Measurements from ENCODE around the gene PAN3. TPM values are rescaled to one million over a fixed set of nuclear protein-coding genes. Genes with fewer than 3 reads are reported as not detected.

The PAN3 gene
- total RNA-seq, 1 donor from 2014 or later: 18.7 TPM

DNA sequence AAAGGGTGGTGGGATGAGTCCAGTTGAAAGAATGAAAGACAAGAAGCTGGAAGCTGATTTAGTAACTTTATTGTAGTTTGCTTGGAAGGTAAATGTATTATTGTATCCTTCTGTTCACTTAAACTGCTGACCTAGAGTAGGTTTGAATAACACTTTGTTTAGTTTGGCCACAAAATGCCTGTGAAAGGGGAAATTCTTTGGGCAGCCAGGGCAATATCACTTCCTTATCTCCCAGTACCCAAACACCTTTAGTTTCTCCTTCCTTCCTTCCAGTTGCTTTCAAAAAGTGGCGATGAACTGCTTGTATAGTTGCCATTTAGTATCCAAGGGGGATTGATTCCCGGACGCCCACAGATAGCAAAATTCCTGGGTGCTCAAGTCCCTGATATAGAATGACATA lies 120.1 kb downstream of the PAN3 start:
- DNase-seq (ENCODE audit: low spot score): no peak
- Mint-ChIP-seq H3K4me3 (ENCODE audit: unreplicated experiment) (no peak overlapping the region), H3K4me1 (ENCODE audit: low read depth) (no peaks in the 10 kb centered on the region), H3K27me3 (ENCODE audit: low read depth) (no peaks in the 10 kb centered on the region), H3K27ac (ENCODE audit: unreplicated experiment) (no peak overlapping the region), H3K36me3 (ENCODE audit: low read depth) (peaks cover 16% of the 10 kb centered on the region), H3K9me3 (ENCODE audit: low read depth) (no peaks in the 10 kb centered on the region)
- TF ChIP-seq, protein P1, sequence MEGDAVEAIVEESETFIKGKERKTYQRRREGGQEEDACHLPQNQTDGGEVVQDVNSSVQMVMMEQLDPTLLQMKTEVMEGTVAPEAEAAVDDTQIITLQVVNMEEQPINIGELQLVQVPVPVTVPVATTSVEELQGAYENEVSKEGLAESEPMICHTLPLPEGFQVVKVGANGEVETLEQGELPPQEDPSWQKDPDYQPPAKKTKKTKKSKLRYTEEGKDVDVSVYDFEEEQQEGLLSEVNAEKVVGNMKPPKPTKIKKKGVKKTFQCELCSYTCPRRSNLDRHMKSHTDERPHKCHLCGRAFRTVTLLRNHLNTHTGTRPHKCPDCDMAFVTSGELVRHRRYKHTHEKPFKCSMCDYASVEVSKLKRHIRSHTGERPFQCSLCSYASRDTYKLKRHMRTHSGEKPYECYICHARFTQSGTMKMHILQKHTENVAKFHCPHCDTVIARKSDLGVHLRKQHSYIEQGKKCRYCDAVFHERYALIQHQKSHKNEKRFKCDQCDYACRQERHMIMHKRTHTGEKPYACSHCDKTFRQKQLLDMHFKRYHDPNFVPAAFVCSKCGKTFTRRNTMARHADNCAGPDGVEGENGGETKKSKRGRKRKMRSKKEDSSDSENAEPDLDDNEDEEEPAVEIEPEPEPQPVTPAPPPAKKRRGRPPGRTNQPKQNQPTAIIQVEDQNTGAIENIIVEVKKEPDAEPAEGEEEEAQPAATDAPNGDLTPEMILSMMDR (IDR thresholded peaks at IDR 0.05): no peak

DNA sequence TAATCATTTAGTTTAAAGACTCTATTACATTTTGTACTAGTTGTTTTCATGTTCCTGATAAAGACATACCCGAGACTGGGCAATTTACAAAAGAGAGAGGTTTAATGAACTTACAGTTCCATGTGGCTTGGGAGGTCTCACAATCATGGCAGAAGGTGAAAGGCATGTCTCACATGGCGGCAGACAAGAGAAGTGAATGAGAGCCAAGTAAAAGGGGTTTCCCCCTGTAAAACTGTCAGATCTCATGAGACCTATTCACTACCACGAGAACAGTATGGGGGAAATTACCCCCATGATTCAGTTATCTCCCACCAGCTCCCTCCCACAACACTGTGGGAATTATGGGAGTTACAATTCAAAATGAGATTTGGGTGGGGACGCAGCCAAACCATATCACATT lies 129.2 kb downstream of the PAN3 start:
- Mint-ChIP-seq H3K27ac (ENCODE audit: unreplicated experiment) (no peak overlapping the region), H3K9me3 (ENCODE audit: low read depth) (no peaks in the 10 kb centered on the region), H3K4me3 (ENCODE audit: unreplicated experiment) (no peak overlapping the region), H3K27me3 (ENCODE audit: low read depth) (no peaks in the 10 kb centered on the region), H3K4me1 (ENCODE audit: low read depth) (no peaks in the 10 kb centered on the region), H3K36me3 (ENCODE audit: low read depth) (peaks cover 19% of the 10 kb centered on the region)
- DNase-seq (ENCODE audit: low spot score): no peak
- TF ChIP-seq, protein P1 (IDR thresholded peaks at IDR 0.05): no peak

DNA sequence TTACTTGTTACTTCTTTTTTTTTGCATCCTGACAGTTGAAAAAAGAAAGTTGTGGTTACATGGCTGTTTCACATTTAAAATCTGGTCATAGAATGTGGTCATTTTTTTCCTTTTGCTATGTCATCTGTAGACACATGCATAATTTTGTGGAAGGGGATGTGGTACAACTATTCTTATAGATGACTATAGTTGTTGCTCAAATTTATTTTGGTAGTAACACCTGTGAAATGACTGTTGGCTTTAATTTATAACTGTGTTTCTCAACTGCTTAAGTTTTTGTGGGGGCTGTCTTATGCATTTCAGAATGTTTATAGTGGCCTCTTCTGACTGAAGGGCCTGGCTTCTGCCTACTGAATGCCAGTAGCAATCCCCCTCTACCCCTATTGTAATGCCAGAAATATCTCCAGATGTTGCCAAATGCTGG lies 130.5 kb downstream of the PAN3 start:
- Mint-ChIP-seq H3K27ac (ENCODE audit: unreplicated experiment) (no peak overlapping the region), H3K9me3 (ENCODE audit: low read depth) (no peaks in the 10 kb centered on the region), H3K4me1 (ENCODE audit: low read depth) (no peaks in the 10 kb centered on the region), H3K36me3 (ENCODE audit: low read depth) (peaks cover 14% of the 10 kb centered on the region), H3K4me3 (ENCODE audit: unreplicated experiment) (no peak overlapping the region), H3K27me3 (ENCODE audit: low read depth) (no peaks in the 10 kb centered on the region)
- TF ChIP-seq, protein P1 (IDR thresholded peaks at IDR 0.05): no peak
- DNase-seq (ENCODE audit: low spot score): no peak

DNA sequence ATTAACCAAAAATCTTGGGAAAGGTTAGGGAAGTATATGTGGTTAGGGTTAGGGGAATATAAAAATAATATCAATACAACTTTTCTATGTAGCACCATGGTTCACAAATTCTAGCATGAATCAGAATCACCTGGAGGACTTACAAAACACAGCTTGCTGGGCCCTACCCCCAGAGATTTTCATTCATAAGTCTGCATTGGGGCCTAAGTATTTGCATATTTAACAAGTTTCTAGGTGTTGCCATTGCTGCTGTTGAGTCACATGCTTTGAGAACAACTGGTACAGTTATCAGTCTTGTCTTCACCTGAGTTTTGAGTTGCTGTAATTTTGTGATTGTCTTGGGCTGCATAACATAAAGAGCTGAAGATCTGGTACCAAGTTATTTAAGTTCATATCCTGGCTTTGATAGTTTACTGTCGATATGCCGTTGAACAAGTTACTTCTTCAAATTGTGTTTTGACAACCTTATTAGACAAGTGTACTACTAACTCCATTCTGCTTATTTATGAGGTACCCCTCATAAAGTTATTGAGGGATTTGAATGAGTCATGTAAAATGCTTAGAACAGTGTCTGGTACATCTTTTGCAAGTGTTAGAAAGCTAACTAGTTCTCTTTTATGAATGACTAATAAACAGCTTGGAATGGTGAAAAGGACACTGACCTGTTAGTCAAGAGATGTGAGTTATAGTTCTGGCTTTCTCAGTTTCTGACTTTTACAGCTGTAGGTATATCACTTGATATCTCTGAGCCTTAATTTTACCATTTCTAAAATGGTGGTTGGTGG lies 132.9 kb downstream of the PAN3 start:
- no peak for DNase-seq (ENCODE audit: low spot score)
- no peak overlapping the region for H3K4me3 Mint-ChIP-seq (ENCODE audit: unreplicated experiment)
- TF ChIP-seq, protein P1 (IDR thresholded peaks at IDR 0.05): no peak
- H3K27me3 Mint-ChIP-seq (ENCODE audit: low read depth): no peaks in the 10 kb centered on the region
- peaks cover 10% of the 10 kb centered on the region for H3K4me1 Mint-ChIP-seq (ENCODE audit: low read depth)
- H3K27ac Mint-ChIP-seq (ENCODE audit: unreplicated experiment): no peak overlapping the region
- H3K36me3 Mint-ChIP-seq (ENCODE audit: low read depth): peaks cover 19% of the 10 kb centered on the region
- H3K9me3 Mint-ChIP-seq (ENCODE audit: low read depth): no peaks in the 10 kb centered on the region

DNA sequence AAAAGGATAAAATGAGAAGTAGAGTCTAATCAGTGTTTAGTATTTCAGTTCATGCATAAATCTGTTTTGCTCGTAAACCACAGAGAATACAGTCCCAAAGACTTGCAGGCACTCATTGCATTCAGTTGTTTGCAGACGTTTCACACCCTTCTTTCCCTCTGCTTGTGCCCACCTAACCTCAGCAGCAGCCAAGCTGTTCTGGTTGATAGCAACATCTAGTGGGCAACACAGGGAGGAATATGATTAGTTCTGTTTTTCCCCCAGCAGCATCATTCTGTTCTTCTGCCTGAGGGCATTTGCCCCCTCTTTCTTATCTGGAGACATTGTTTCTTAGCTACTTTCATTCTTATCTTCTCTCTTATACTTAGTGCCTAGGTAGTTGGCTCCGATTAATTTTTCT lies 135.6 kb downstream of the PAN3 start:
- peaks cover 13% of the 10 kb centered on the region for H3K36me3 Mint-ChIP-seq (ENCODE audit: low read depth)
- H3K9me3 Mint-ChIP-seq (ENCODE audit: low read depth): no peaks in the 10 kb centered on the region

More for the DNA sequence above, 135.6 kb downstream of the PAN3 start:
- TF ChIP-seq, protein P1 (IDR thresholded peaks at IDR 0.05): peak; percentile 39
- H3K4me1 Mint-ChIP-seq (ENCODE audit: low read depth): peaks cover 10% of the 10 kb centered on the region
- no peak for DNase-seq (ENCODE audit: low spot score)
- no peak overlapping the region for H3K4me3 Mint-ChIP-seq (ENCODE audit: unreplicated experiment)
- H3K27me3 Mint-ChIP-seq (ENCODE audit: low read depth): no peaks in the 10 kb centered on the region
- H3K27ac Mint-ChIP-seq (ENCODE audit: unreplicated experiment): no peak overlapping the region

All from chondrocyte (in vitro differentiated cells).